Spinal cord (tissue), 10 donors: ENCODE results near the gene HSD3B1. TPM values are rescaled to one million over a fixed set of nuclear protein-coding genes. Genes with fewer than 3 reads are reported as not detected.

Experiments
- DNase-seq, 6 donors: peaks; one replicate each; pipeline versions ENCODE4 v3.0.0 to v3.0.0-alpha.2; 2013 to 2015; ENCODE audit warnings: low spot score in 6 of 6, low read depth in 4 of 6
- H3K27ac ChIP-seq: one replicate; pipeline ENCODE4 v1.5.1; 2013; ENCODE audit warnings: low read depth, low read length, control low read depth
- H3K27me3 ChIP-seq: one replicate; pipeline ENCODE4 v1.6.1; 2013; ENCODE audit warnings: low read length; ENCODE audit not compliant: control insufficient read depth, insufficient read depth
- H3K36me3 ChIP-seq: one replicate; pipeline ENCODE4 v1.6.1; 2013; ENCODE audit warnings: low read length; ENCODE audit not compliant: control insufficient read depth, insufficient read depth
- H3K4me1 ChIP-seq: one replicate; pipeline ENCODE4 v1.6.1; 2013; ENCODE audit warnings: low read length; ENCODE audit not compliant: control insufficient read depth, insufficient read depth
- H3K4me3 ChIP-seq: one replicate; pipeline ENCODE4 v1.5.1; 2013; ENCODE audit warnings: low read depth, low read length, control low read depth
- H3K9me3 ChIP-seq: one replicate; pipeline ENCODE4 v1.6.1; 2013; ENCODE audit warnings: low read length; ENCODE audit not compliant: control insufficient read depth, insufficient read depth
- WGBS: methylation state at CpG from one replicate; pipeline ENCODE4 v1.1.5; 2013; ENCODE audit warnings: missing lambda C conversion rate; ENCODE audit not compliant: insufficient coverage; 5-methylcytosine and 5-hydroxymethylcytosine counted together
- polyA plus RNA-seq, 2 donors: library from polyadenylated mRNA; unstranded; fragments of 120-200 nt; gene quantifications; one replicate each; pipeline ENCODE4 v1.2.1, GENCODE V29; 2013; ENCODE audit not compliant: insufficient read length in 2 of 2
- total RNA-seq, 2 donors: library from RNA; depleted of rRNA in 1 of 2; stranded (reverse); fragments of 120-200 nt in 1 of 2; fragments of >200 nt in 1 of 2; gene quantifications; one replicate each; pipeline versions ENCODE4 v1.2.3 to v1.2.4, GENCODE V29; 2013 to 2014
- donor health status: healthy.

HSD3B1 gene
- total and polyA plus RNA-seq, 4 donors, result 0.61 to 1.3 (median 0.90) TPM; not detected in 1

GRCh38 chr1:119531606-119532323 lies 24.8 kb downstream of the HSD3B1 start:
- H3K27me3 ChIP-seq, result no peaks in the 10 kb centered on the region
- H3K4me3 ChIP-seq, result no peak overlapping the region
- no CpG with 5 or more reads among the region's 2 CpGs for WGBS
- no peaks in the 10 kb centered on the region for H3K36me3 ChIP-seq
- peaks cover 1% of the 10 kb centered on the region for H3K9me3 ChIP-seq
- no peak overlapping the region for H3K27ac ChIP-seq
- DNase-seq, result no peak
- no peaks in the 10 kb centered on the region for H3K4me1 ChIP-seq

- no peak overlapping the region for H3K4me3 ChIP-seq
- H3K36me3 ChIP-seq, result no peaks in the 10 kb centered on the region
- WGBS, result 86% methylated on average over 4 of the region's 5 CpGs
- H3K4me1 ChIP-seq, result no peaks in the 10 kb centered on the region
- H3K27me3 ChIP-seq, result no peaks in the 10 kb centered on the region
- no peak for DNase-seq
- H3K27ac ChIP-seq, result no peak overlapping the region
- H3K9me3 ChIP-seq, result peaks cover 1% of the 10 kb centered on the region
These were observed 25.4 kb downstream of the HSD3B1 start for GRCh38 chr1:119532324-119532910.

- H3K9me3 ChIP-seq, result no peaks in the 10 kb centered on the region
- H3K27me3 ChIP-seq, result no peaks in the 10 kb centered on the region
- H3K4me1 ChIP-seq, result no peaks in the 10 kb centered on the region
- no peak for DNase-seq
- WGBS, result no CpG with 5 or more reads among the region's 1 CpG
- H3K36me3 ChIP-seq, result no peaks in the 10 kb centered on the region
- no peak overlapping the region for H3K4me3 ChIP-seq
- no peak overlapping the region for H3K27ac ChIP-seq
These were observed 28.4 kb downstream of the HSD3B1 start for GRCh38 chr1:119535381-119535780.

GRCh38 chr1:119537966-119538365 lies 31.0 kb downstream of the HSD3B1 start:
- Histone ChIP-seq H3K4me3 (no peak overlapping the region), H3K36me3 (no peaks in the 10 kb centered on the region), H3K27ac (no peak overlapping the region), H3K9me3 (no peaks in the 10 kb centered on the region), H3K4me1 (no peaks in the 10 kb centered on the region), H3K27me3 (no peaks in the 10 kb centered on the region)
- 83% methylated on average over 1 of the region's 3 CpGs for WGBS
- DNase-seq, result no peak

GRCh38 chr1:119539636-119540035 lies 32.6 kb downstream of the HSD3B1 start:
- H3K27ac ChIP-seq, result no peak overlapping the region
- H3K36me3 ChIP-seq, result no peaks in the 10 kb centered on the region
- H3K4me3 ChIP-seq, result no peak overlapping the region
- DNase-seq, result no peak
- H3K4me1 ChIP-seq, result no peaks in the 10 kb centered on the region
- no peaks in the 10 kb centered on the region for H3K9me3 ChIP-seq
- H3K27me3 ChIP-seq, result no peaks in the 10 kb centered on the region

GRCh38 chr1:119541389-119541788 lies 34.4 kb downstream of the HSD3B1 start:
- DNase-seq, result no peak
- Histone ChIP-seq H3K36me3 (no peaks in the 10 kb centered on the region), H3K4me3 (no peak overlapping the region), H3K27me3 (no peaks in the 10 kb centered on the region), H3K27ac (no peak overlapping the region), H3K4me1 (no peaks in the 10 kb centered on the region), H3K9me3 (no peaks in the 10 kb centered on the region)
- WGBS, result 100% methylated on average over 2 of the region's 3 CpGs

- H3K27ac ChIP-seq, result no peak overlapping the region
- no peak for DNase-seq
- H3K4me3 ChIP-seq, result no peak overlapping the region
- H3K27me3 ChIP-seq, result no peaks in the 10 kb centered on the region
- H3K36me3 ChIP-seq, result no peaks in the 10 kb centered on the region
- H3K9me3 ChIP-seq, result no peaks in the 10 kb centered on the region
- WGBS, result no CpG with 5 or more reads among the region's 2 CpGs
- H3K4me1 ChIP-seq, result no peaks in the 10 kb centered on the region
These were observed 35.5 kb downstream of the HSD3B1 start for GRCh38 chr1:119542492-119542946.

- Histone ChIP-seq H3K36me3 (no peaks in the 10 kb centered on the region), H3K9me3 (no peaks in the 10 kb centered on the region), H3K27ac (no peak overlapping the region), H3K27me3 (no peaks in the 10 kb centered on the region), H3K4me1 (no peaks in the 10 kb centered on the region), H3K4me3 (no peak overlapping the region)
- 27% methylated on average over 1 of the region's 3 CpGs for WGBS
- no peak for DNase-seq
These were observed 37.3 kb downstream of the HSD3B1 start for GRCh38 chr1:119544165-119544762.

- no peak for DNase-seq
- no peaks in the 10 kb centered on the region for H3K27me3 ChIP-seq
- no peak overlapping the region for H3K4me3 ChIP-seq
- no CpG with 5 or more reads among the region's 1 CpG for WGBS
- no peak overlapping the region for H3K27ac ChIP-seq
- no peaks in the 10 kb centered on the region for H3K4me1 ChIP-seq
- H3K9me3 ChIP-seq, result no peaks in the 10 kb centered on the region
- no peaks in the 10 kb centered on the region for H3K36me3 ChIP-seq
These were observed 39.6 kb downstream of the HSD3B1 start for GRCh38 chr1:119546641-119547040.

GRCh38 chr1:119547306-119547705 lies 40.3 kb downstream of the HSD3B1 start:
- Histone ChIP-seq H3K4me3 (no peak overlapping the region), H3K36me3 (no peaks in the 10 kb centered on the region), H3K4me1 (no peaks in the 10 kb centered on the region), H3K27ac (no peak overlapping the region), H3K27me3 (no peaks in the 10 kb centered on the region), H3K9me3 (no peaks in the 10 kb centered on the region)
- DNase-seq, result no peak
- no CpG with 5 or more reads among the region's 1 CpG for WGBS
